Upper lobe of right lung (tissue), 1 donor: ENCODE results near the gene CELF4. TPM values are rescaled to one million over a fixed set of nuclear protein-coding genes. Genes with fewer than 3 reads are reported as not detected.

ENCODE experiments used
- ATAC-seq: fragments of 200-7000 bp; cut with Tn5 transposase; one replicate; pipeline ENCODE4 v1.9.1; 2020; ENCODE audit warnings: mild to moderate bottlenecking, moderate library complexity
- DNase-seq: peaks from one replicate; pipeline ENCODE4 v3.0.0-alpha.2; 2020
- H3K27ac ChIP-seq: fragments of 200-600 bp; one replicate; pipeline ENCODE4 v1.8.0; 2022
- H3K27me3 ChIP-seq: fragments of 200-600 bp; one replicate; pipeline ENCODE4 v1.8.0; 2022; ENCODE audit warnings: mild to moderate bottlenecking
- H3K36me3 ChIP-seq: fragments of 200-600 bp; one replicate; pipeline ENCODE4 v1.8.0; 2022
- H3K4me1 ChIP-seq: fragments of 200-600 bp; one replicate; pipeline ENCODE4 v1.8.0; 2022
- H3K4me3 ChIP-seq: fragments of 200-600 bp; one replicate; pipeline ENCODE4 v1.8.0; 2022; ENCODE audit warnings: mild to moderate bottlenecking
- H3K9me3 ChIP-seq: fragments of 200-600 bp; one replicate; pipeline ENCODE4 v1.8.0; 2022
- CTCF ChIP-seq: fragments of 200-600 bp; IDR thresholded peaks from one replicate; pipeline ENCODE4 v1.8.0; 2022; ENCODE audit warnings: antibody characterized with exemption
- intact Hi-C: fragments of 100-400 bp; cut with DNase I; formaldehyde crosslinking; loops from one replicate; pipeline ENCODE4 v1.11.0; 2022
- total RNA-seq: library from RNA; stranded (reverse); fragmentation: NEBNext Ultra II Directional; extraction: Animal tissue kit (Norgen Biotek cat#: 25700); gene quantifications from one replicate; pipeline ENCODE4 v1.2.1, GENCODE V29; 2021
- donor health status: DM: no; HTN: yes; CAD: no; lungs with severe emphysema.

Gene CELF4
- total RNA-seq, 1 donor from 2014 or later = 1.2 TPM

DNA sequence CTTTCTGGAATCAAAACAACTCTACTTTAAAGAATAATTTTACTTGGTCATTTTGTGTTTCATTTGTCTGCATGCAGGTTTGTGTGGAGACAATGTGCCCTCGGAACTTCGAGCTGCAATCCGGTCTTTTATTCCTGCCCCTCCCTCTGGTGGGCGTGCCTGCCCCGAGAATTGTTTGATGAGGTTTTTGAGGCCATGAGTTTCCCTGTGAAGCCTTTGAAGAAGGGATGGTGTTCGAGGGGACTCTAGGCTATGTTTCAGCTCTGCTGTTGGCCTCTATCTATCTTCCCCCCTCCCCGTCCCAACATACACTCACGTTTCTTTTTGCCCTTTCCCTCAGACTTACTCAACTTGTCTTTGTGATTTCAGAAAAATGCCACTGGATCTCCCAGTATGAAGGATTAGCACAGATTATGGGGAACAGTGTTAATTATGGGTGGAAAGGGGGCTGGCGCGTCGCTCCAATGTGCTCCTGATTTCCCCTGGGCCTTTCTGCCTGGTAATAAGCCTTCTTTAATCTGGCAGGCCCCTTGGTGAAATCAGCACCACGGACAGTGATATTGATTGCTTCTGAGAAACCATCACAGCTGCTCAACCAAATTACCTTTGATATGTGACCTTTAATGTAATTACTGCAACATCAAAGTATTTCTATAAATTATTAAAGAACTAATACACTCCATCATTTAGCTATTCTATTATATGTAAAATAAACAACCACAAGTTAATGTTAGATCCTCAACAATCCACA is 82.2 kb downstream of the CELF4 start:
- peaks cover 49% of the 10 kb centered on the region for H3K27me3 ChIP-seq
- no peak for ATAC-seq
- intact Hi-C loops = no loop called here
- DNase-seq = no peak
- H3K9me3 ChIP-seq = no peaks in the 10 kb centered on the region
- no peaks in the 10 kb centered on the region for H3K36me3 ChIP-seq
- no peak overlapping the region for H3K4me3 ChIP-seq
- TF ChIP-seq CTCF = no peak
- H3K4me1 ChIP-seq = peaks cover 3% of the 10 kb centered on the region
- H3K27ac ChIP-seq = no peak overlapping the region

DNA sequence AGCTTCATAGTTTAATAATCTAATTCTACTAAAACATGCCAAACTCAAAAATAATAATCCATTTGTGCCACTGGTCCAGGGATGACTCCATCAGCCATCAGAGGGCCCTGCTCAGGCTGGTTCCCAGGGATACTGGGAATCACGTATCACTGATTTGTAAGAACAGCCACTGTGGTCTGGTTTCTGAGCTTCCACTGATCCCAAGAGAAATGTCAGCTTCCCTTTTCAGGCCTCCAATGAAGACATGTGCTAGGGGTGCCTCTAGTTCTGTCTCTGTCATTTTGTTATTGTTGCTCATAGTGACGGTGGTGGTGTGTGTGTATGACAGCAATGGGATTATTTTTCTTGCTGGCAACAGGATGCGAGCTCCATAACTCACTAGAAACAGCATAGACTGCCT is 83.2 kb downstream of the CELF4 start:
- intact Hi-C loops = no loop called here
- ATAC-seq (no peak), DNase-seq (no peak)
- Histone ChIP-seq H3K27ac (no peak overlapping the region), H3K4me3 (no peak overlapping the region), H3K36me3 (no peaks in the 10 kb centered on the region), H3K27me3 (peaks cover 41% of the 10 kb centered on the region), H3K4me1 (peaks cover 3% of the 10 kb centered on the region), H3K9me3 (no peaks in the 10 kb centered on the region)
- TF ChIP-seq CTCF = no peak

GRCh38 chr18:37482002-37482401 is 83.6 kb downstream of the CELF4 start:
- H3K9me3 ChIP-seq = no peaks in the 10 kb centered on the region

GRCh38 chr18:37481491-37481890 is 84.1 kb downstream of the CELF4 start:
- ATAC-seq (no peak), DNase-seq (no peak)
- Histone ChIP-seq H3K4me3 (no peak overlapping the region), H3K36me3 (no peaks in the 10 kb centered on the region), H3K27ac (no peak overlapping the region), H3K9me3 (no peaks in the 10 kb centered on the region), H3K27me3 (peaks cover 32% of the 10 kb centered on the region), H3K4me1 (peaks cover 3% of the 10 kb centered on the region)
- intact Hi-C loops = no loop called here
- TF ChIP-seq CTCF = no peak

More at GRCh38 chr18:37482002-37482401, 83.6 kb downstream of the CELF4 start:
- ATAC-seq (no peak), DNase-seq (no peak)
- Histone ChIP-seq H3K4me3 (no peak overlapping the region), H3K27me3 (peaks cover 37% of the 10 kb centered on the region), H3K4me1 (peaks cover 3% of the 10 kb centered on the region), H3K27ac (no peak overlapping the region), H3K36me3 (no peaks in the 10 kb centered on the region)
- intact Hi-C loops = no loop called here
- TF ChIP-seq CTCF = no peak

- intact Hi-C loops = no loop called here
Measured at GRCh38 chr18:37481072-37481471, 84.5 kb downstream of the CELF4 start.

More at GRCh38 chr18:37481072-37481471, 84.5 kb downstream of the CELF4 start:
- no peak for DNase-seq
- Histone ChIP-seq H3K27me3 (peaks cover 28% of the 10 kb centered on the region), H3K4me3 (no peak overlapping the region), H3K36me3 (no peaks in the 10 kb centered on the region), H3K4me1 (peaks cover 3% of the 10 kb centered on the region), H3K9me3 (no peaks in the 10 kb centered on the region), H3K27ac (no peak overlapping the region)
- no peak for ATAC-seq
- TF ChIP-seq CTCF = no peak
